Activated CD4-positive, alpha-beta T cell treated with anti-CD3 and anti-CD28 coated beads for 36 hours (primary cell): ENCODE results near the gene SMCHD1. TPM values are rescaled to one million over a fixed set of nuclear protein-coding genes. Genes with fewer than 3 reads are reported as not detected.
"Not testable (repeated sequence)": the region's sequence is repeated elsewhere in the genome, so short reads cannot be mapped to it uniquely, and the experiment has no call there.

Experiments
- ATAC-seq: fragments of 200-7000 bp; cut with Tn5 transposase; one replicate; pipeline ENCODE4 v1.10.0; 2021; ENCODE audit warnings: mild to moderate bottlenecking, moderate library complexity
- CTCF ChIA-PET: fragments of 350-600 bp; sonication (Branson Sonifier 250); formaldehyde crosslinking; loops from one replicate; lab custom pipeline; 2021; ENCODE audit warnings: antibody characterized with exemption; lab: Charles Lee
- POLR2A ChIA-PET: fragments of 350-600 bp; sonication (Branson Sonifier 250); formaldehyde crosslinking; loops from one replicate; lab custom pipeline; 2021; ENCODE audit warnings: antibody characterized with exemption, inconsistent platforms; lab: Charles Lee
- DNase-seq: peaks from one replicate; pipeline ENCODE4 v3.0.0-alpha.2; 2020
- H3K27ac Mint-ChIP-seq: one replicate; pipeline ENCODE4 v1.8.0; 2021; ENCODE audit warnings: mixed read lengths
- H3K27me3 Mint-ChIP-seq: one replicate; pipeline ENCODE4 v1.8.0; 2021; ENCODE audit warnings: mixed read lengths
- H3K36me3 Mint-ChIP-seq: one replicate; pipeline ENCODE4 v1.8.0; 2021; ENCODE audit warnings: low read depth, mixed read lengths
- H3K4me1 Mint-ChIP-seq: one replicate; pipeline ENCODE4 v1.8.0; 2021; ENCODE audit warnings: mixed read lengths
- H3K4me3 Mint-ChIP-seq: one replicate; pipeline ENCODE4 v1.8.0; 2021; ENCODE audit warnings: mild to moderate bottlenecking, moderate library complexity, mixed read lengths
- H3K9me3 Mint-ChIP-seq: one replicate; pipeline ENCODE4 v1.8.0; 2021; ENCODE audit warnings: low read depth, mixed read lengths
- intact Hi-C, 2 experiments: fragments of 100-400 bp; cut with DNase I in 1 of 2; cut with micrococcal nuclease in 1 of 2; formaldehyde crosslinking; loops; one replicate each; pipeline versions ENCODE4 v1.14.2 to v1.15.1; 2022 to 2024; cut with DNase I, micrococcal nuclease
- total RNA-seq, 2 experiments: library from RNA; stranded (reverse); gene quantifications; one replicate each; pipeline ENCODE4 v1.2.3, GENCODE V29; 2021

The SMCHD1 gene
- total RNA-seq, 2 experiments from 2014 or later = 89.5 to 121 TPM

GRCh38 chr18:2852460-2852859, 196.9 kb downstream of the SMCHD1 start:
- intact Hi-C loops, CTCF ChIA-PET, POLR2A ChIA-PET: not testable (repeated sequence)

GRCh38 chr18:2853173-2853925, 197.8 kb downstream of the SMCHD1 start:
- intact Hi-C loops = no loop called here
- CTCF ChIA-PET = no interaction called here
- Mint-ChIP-seq H3K4me1 (peaks cover 36% of the 10 kb centered on the region), H3K36me3 (no peaks in the 10 kb centered on the region), H3K27ac (no peak overlapping the region), H3K9me3 (no peaks in the 10 kb centered on the region), H3K4me3 (no peak overlapping the region), H3K27me3 (peaks cover 18% of the 10 kb centered on the region)
- no peak for DNase-seq
- POLR2A ChIA-PET = no interaction called here
- no peak for ATAC-seq

More at GRCh38 chr18:2852460-2852859, 196.9 kb downstream of the SMCHD1 start:
- H3K4me3 Mint-ChIP-seq, H3K27ac Mint-ChIP-seq, H3K9me3 Mint-ChIP-seq, DNase-seq, H3K36me3 Mint-ChIP-seq, ATAC-seq: not testable (repeated sequence)
- Mint-ChIP-seq H3K27me3 (peaks cover 19% of the 10 kb centered on the region), H3K4me1 (peaks cover 42% of the 10 kb centered on the region)

GRCh38 chr18:2853926-2854664, 198.6 kb downstream of the SMCHD1 start:
- DNase-seq (no peak), ATAC-seq (no peak)
- Mint-ChIP-seq H3K36me3 (no peaks in the 10 kb centered on the region), H3K9me3 (no peaks in the 10 kb centered on the region), H3K4me3 (no peak overlapping the region), H3K27ac (no peak overlapping the region), H3K27me3 (peaks cover 11% of the 10 kb centered on the region), H3K4me1 (peaks cover 29% of the 10 kb centered on the region)
- CTCF ChIA-PET = no interaction called here
- intact Hi-C loops = no loop called here
- POLR2A ChIA-PET = interaction anchor here (0.9 kb wide), 1 partner anchor 8 kb away, joined by 3 read pairs; no protein-coding TSS in a partner anchor

Other genes starting within 250 kb of the SMCHD1 start
- 10 to 100 TPM; 12.8 to 22.0 TPM for gene METTL4, start 84.2 kb upstream of the SMCHD1 start, total RNA-seq
- gene NDC80, start 84.2 kb upstream of the SMCHD1 start, total RNA-seq = 10 to 100 TPM; 84.7 to 88.5 TPM
- gene EMILIN2, start 191.3 kb downstream of the SMCHD1 start, total RNA-seq = 10 to 100 TPM; 12.0 to 15.7 TPM